ENCODE measurements around the gene TRAPPC10.

The TRAPPC10 gene

DNA sequence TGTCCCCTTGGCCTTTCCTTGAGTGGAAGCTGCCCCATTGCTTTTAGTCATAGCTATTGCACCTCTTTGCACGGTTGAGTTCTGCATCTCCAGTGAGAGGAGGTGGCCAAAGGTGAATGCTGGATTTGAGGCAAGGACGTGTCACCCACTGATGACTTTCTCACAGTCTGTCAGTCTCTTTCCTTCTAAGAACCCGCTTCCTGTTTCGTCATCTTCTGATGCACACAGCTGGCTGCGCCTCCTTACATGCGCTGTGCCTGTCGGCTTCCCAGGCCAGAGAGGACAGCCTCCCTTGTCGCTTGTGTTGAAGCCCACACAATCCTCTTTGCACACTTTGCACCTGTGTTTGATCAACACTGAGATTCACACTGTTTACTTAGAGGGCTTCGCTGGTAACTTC, 53.3 kb downstream of the TRAPPC10 start:
- H3K4me3 ChIP-seq (replicated peaks in 1 of 2; ENCODE audit: low read depth in 2 of 2, low read length in 2 of 2), result no peak overlapping the region

DNA sequence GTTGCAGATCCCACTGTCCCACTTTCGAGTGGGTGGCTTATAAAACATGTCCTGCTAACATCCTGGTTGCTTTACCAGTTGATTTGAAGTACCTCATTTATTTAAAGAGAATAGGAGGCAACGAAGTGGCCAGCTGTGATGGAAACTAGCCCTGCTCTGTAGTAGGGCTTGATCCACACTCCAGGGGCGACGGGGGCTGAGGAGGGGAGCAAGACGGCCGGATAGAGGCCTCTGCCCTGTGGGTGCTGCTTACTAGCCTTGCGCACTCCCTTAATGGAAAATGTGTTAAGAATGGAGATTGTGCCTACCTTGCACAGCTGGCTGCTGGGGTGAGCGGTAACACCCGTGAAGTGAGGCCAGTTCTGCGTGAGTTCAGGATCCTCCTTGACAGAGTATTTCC, 54.0 kb downstream of the TRAPPC10 start:
- H3K4me3 ChIP-seq (replicated peaks in 1 of 2; ENCODE audit: low read depth in 2 of 2, low read length in 2 of 2), result no peak overlapping the region
- DNase-seq (ENCODE audit: low read depth in 2 of 2), result no peak
- TF ChIP-seq, protein P1, sequence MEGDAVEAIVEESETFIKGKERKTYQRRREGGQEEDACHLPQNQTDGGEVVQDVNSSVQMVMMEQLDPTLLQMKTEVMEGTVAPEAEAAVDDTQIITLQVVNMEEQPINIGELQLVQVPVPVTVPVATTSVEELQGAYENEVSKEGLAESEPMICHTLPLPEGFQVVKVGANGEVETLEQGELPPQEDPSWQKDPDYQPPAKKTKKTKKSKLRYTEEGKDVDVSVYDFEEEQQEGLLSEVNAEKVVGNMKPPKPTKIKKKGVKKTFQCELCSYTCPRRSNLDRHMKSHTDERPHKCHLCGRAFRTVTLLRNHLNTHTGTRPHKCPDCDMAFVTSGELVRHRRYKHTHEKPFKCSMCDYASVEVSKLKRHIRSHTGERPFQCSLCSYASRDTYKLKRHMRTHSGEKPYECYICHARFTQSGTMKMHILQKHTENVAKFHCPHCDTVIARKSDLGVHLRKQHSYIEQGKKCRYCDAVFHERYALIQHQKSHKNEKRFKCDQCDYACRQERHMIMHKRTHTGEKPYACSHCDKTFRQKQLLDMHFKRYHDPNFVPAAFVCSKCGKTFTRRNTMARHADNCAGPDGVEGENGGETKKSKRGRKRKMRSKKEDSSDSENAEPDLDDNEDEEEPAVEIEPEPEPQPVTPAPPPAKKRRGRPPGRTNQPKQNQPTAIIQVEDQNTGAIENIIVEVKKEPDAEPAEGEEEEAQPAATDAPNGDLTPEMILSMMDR (IDR thresholded peaks at IDR 0.05; ENCODE audit: low read depth, low read length), result no peak

More for the DNA sequence above, 53.3 kb downstream of the TRAPPC10 start:
- peak; percentile 31 to 66 for DNase-seq (ENCODE audit: low read depth in 2 of 2)
- TF ChIP-seq, protein P1 (IDR thresholded peaks at IDR 0.05; ENCODE audit: low read depth, low read length), result no peak

DNA sequence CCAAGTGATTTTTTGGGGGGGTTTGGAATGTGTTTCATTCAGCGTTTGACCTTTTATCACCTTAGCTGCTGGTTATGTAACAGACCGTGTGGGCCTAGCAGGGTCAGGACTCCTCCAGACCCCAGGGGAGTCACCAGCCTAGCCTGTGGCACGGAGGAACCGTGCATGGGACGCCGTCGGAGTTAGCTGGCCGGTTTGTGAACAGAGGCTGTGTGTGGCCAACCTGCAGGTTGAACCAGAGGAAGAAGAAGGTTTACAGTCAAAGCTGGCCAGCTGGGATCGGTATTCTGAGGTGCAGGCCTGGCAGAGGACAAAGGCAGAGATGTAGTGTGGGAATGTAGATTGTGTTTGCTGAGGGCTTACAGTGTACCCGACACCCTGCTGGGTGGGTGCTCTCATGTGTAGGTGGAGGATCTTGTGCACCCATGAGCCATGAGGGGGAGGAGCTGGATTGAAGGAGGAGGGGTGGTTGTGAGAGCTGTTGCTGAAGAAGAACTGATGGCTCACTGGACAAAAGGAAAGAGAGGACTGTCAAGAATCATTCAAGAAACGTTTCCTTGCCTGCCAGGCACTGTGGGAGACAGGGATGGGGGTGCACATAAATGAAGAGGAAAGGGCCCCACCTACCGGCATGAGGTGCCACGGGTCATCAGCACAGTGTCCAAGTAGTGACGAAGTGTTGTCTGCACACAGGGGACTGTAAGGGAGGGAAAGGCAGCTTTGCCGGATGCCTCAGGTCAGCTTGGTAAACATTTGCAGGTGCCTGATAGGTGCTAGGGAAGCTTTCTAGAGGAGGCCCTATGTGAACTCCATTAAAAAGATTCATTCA, 55.1 kb downstream of the TRAPPC10 start:
- no peak for DNase-seq (ENCODE audit: low read depth in 2 of 2)
- H3K4me3 ChIP-seq (replicated peaks in 1 of 2; ENCODE audit: low read depth in 2 of 2, low read length in 2 of 2), result no peak overlapping the region
- TF ChIP-seq, protein P1 (IDR thresholded peaks at IDR 0.05; ENCODE audit: low read depth, low read length), result no peak

DNA sequence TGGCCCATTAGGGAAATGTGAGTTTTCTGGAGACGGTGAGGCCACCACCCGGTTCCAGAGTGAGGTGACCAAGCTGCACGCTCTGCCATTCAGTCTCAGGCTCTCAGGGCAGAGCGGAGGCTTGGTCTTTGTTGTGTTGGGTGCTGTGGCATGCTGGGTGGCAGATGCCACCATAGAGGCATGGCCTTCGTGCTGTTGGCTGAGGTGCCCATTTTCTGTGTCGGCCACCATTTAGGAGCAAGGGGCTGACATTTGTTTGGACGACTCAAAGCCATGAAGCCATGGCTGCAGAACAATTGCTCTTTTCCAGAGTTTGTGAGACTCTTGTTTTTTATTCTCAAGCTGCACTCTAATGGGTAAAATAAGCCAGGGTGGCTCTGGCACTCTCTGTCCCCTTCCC, 58.3 kb downstream of the TRAPPC10 start:
- DNase-seq (ENCODE audit: low read depth in 2 of 2), result no peak
- TF ChIP-seq, protein P1 (IDR thresholded peaks at IDR 0.05; ENCODE audit: low read depth, low read length), result no peak
- no peak overlapping the region for H3K4me3 ChIP-seq (replicated peaks in 1 of 2; ENCODE audit: low read depth in 2 of 2, low read length in 2 of 2)

DNA sequence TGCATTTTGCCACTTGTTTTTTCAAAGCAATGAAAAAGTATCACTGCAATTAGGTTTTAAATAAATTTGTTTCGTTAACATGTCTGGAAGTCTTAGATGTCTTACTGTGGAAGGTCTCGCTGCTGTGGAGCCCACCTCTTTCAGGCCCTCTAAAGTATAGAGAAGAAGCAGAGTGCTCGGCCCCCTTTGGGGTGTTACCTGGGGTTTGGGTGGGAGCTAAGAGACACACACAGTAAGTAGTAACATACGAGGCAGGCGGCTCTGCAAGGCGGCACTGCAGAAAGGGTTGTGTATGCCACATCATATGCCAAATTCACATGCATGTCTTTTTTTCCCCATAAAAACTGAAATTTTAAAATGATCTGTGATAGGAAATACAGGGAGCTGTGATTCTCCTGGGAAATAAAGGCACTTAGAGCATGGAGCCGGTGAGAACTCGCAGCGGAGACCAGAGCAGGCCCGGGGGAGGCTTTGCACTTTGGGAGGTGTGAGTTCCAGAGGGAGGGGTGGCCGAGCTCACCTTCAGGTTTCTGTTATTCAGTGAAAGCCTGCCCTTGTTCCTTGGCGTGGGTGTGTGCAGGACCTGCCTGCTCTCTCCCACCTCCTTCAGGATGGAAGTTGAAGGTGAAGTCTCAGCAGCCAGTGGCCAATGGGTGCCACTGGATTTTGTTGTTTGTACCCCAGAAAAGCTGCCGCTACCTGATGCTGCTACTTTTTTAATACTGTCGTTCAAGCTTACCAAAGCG, 59.4 kb downstream of the TRAPPC10 start:
- H3K4me3 ChIP-seq (replicated peaks in 1 of 2; ENCODE audit: low read depth in 2 of 2, low read length in 2 of 2), result no peak overlapping the region
- DNase-seq (ENCODE audit: low read depth in 2 of 2), result no peak
- TF ChIP-seq, protein P1 (IDR thresholded peaks at IDR 0.05; ENCODE audit: low read depth, low read length), result no peak

DNA sequence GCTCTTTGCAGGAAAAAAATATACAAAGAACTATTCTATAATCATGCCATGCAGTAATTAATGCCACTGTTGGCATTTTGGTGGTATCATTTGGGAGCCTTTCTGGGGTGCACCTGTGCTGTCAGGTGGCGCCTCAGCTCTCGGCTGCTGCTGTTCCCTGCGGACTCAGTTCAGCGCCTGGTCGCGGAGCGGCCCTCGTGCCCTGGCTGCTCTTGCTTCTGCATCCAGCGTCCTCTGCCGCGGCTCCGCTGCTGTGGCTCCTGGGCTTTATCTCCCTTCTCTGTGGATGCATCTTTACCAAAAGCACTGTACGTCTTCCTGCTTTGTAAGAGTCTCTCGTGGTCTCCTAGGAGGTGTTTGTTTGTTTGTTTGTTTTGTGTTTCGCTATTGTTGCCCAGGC, 60.0 kb downstream of the TRAPPC10 start:
- no peak overlapping the region for H3K4me3 ChIP-seq (replicated peaks in 1 of 2; ENCODE audit: low read depth in 2 of 2, low read length in 2 of 2)
- TF ChIP-seq, protein P1 (IDR thresholded peaks at IDR 0.05; ENCODE audit: low read depth, low read length), result no peak
- no peak for DNase-seq (ENCODE audit: low read depth in 2 of 2)

Measured in cardiac fibroblast (primary cell).